Measurements from ENCODE around the gene RTN4RL1. TPM values are rescaled to one million over a fixed set of nuclear protein-coding genes. Genes with fewer than 3 reads are reported as not detected.

Gene RTN4RL1
- total and polyA plus RNA-seq, 2 of the 13 experiments (the other 11 are each of a cell fraction or from before 2014, with no cell fraction given), result 0.01 TPM; not detected in 1

DNA sequence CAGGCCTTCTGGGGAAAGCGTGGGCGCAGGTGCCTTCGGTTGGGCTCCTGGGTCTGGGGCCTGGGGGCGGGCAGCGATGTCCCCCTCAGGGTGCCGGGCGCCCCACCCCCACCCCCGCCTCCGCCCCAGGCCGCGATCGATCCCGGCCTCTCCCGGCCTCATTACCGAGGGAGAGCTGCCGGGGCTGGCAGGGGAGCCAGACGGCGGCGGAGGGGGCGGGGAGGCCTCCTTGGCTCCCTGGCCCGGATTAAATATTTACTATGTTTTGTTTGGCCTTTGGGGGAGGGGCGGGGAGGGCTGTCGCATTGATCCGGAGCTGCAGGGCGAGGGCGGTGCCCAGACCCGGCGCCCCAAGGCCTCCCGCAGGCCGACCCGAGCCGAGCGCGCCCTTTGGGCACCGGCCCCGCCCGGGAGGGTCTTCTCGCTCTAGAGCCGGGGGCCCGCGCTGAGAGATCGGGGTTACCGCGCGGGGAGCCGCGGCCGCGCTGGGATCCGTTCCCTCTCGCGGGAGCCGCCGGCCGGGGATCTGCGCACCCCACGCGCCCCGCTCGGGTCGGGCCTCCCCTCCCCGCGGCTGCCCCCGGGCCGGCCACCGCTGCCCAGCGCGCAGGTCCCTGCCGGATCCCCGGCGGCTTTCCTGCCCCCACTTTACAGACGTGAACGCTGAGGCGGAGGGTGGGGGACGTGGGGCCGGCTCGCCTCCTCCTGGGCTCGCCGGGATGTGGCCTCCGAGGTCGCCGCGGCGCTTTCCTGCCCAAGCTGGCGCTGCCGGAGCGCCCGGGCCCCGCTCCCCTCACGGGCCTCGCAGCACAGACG lies 27.0 kb downstream of the RTN4RL1 start (continued):
- TF ChIP-seq, protein P1, sequence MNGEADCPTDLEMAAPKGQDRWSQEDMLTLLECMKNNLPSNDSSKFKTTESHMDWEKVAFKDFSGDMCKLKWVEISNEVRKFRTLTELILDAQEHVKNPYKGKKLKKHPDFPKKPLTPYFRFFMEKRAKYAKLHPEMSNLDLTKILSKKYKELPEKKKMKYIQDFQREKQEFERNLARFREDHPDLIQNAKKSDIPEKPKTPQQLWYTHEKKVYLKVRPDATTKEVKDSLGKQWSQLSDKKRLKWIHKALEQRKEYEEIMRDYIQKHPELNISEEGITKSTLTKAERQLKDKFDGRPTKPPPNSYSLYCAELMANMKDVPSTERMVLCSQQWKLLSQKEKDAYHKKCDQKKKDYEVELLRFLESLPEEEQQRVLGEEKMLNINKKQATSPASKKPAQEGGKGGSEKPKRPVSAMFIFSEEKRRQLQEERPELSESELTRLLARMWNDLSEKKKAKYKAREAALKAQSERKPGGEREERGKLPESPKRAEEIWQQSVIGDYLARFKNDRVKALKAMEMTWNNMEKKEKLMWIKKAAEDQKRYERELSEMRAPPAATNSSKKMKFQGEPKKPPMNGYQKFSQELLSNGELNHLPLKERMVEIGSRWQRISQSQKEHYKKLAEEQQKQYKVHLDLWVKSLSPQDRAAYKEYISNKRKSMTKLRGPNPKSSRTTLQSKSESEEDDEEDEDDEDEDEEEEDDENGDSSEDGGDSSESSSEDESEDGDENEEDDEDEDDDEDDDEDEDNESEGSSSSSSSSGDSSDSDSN (CRISPR knock-in tag; IDR thresholded peaks at IDR 0.05), result peak; percentile 77
- TF ChIP-seq, protein P2, sequence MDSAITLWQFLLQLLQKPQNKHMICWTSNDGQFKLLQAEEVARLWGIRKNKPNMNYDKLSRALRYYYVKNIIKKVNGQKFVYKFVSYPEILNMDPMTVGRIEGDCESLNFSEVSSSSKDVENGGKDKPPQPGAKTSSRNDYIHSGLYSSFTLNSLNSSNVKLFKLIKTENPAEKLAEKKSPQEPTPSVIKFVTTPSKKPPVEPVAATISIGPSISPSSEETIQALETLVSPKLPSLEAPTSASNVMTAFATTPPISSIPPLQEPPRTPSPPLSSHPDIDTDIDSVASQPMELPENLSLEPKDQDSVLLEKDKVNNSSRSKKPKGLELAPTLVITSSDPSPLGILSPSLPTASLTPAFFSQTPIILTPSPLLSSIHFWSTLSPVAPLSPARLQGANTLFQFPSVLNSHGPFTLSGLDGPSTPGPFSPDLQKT (CRISPR knock-in tag; IDR thresholded peaks at IDR 0.05; ENCODE audit: borderline replicate concordance), result no peak
- TF ChIP-seq PAXIP1 (CRISPR knock-in tag; conservative IDR thresholded peaks at IDR 0.05) (peak; percentile 82), ZNF570 (CRISPR knock-in tag; IDR thresholded peaks at IDR 0.05; ENCODE audit: borderline replicate concordance) (no peak), TRIM24 (CRISPR knock-in tag; IDR thresholded peaks at IDR 0.05) (no peak), SMARCE1 (IDR thresholded peaks at IDR 0.05; ENCODE audit: borderline replicate concordance) (no peak), NAIF1 (CRISPR knock-in tag; IDR thresholded peaks at IDR 0.05; ENCODE audit: borderline replicate concordance) (no peak), ZNF652 (CRISPR knock-in tag; IDR thresholded peaks at IDR 0.05; ENCODE audit: borderline replicate concordance, low read depth) (no peak), NCOR1 (IDR thresholded peaks at IDR 0.05; ENCODE audit: borderline replicate concordance, low read length) (no peak), ADNP (CRISPR knock-in tag; IDR thresholded peaks at IDR 0.05) (no peak), NFYB (CRISPR knock-in tag; IDR thresholded peaks at IDR 0.05) (no peak), ATF5 (CRISPR knock-in tag; IDR thresholded peaks at IDR 0.05; ENCODE audit: low read depth) (no peak), GATAD1 (CRISPR knock-in tag; IDR thresholded peaks at IDR 0.05) (no peak), ZNF562 (CRISPR knock-in tag; IDR thresholded peaks at IDR 0.05; ENCODE audit: borderline replicate concordance) (no peak), ELF3 (CRISPR knock-in tag; IDR thresholded peaks at IDR 0.05) (no peak), RARA (CRISPR knock-in tag; IDR thresholded peaks at IDR 0.05) (peak; percentile 64)
- TF ChIP-seq, protein P3, sequence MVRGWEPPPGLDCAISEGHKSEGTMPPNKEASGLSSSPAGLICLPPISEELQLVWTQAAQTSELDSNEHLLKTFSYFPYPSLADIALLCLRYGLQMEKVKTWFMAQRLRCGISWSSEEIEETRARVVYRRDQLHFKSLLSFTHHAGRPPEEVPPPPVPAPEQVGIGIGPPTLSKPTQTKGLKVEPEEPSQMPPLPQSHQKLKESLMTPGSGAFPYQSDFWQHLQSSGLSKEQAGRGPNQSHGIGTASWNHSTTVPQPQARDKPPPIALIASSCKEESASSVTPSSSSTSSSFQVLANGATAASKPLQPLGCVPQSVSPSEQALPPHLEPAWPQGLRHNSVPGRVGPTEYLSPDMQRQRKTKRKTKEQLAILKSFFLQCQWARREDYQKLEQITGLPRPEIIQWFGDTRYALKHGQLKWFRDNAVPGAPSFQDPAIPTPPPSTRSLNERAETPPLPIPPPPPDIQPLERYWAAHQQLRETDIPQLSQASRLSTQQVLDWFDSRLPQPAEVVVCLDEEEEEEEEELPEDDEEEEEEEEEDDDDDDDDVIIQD (CRISPR knock-in tag; IDR thresholded peaks at IDR 0.05; ENCODE audit: low read depth), result no peak

Measured in HepG2 (cell line).